OCI-LY3 (cell line): ENCODE results near the gene COG3.

Source experiments
- H2AFZ ChIP-seq: fragments of 200-600, 300-600 bp; shearing (Covaris generic); 2 replicates; pipeline ENCODE4 v1.6.0; 2014; ENCODE audit warnings: antibody characterized with exemption, low read depth, low read length
- H3K27ac ChIP-seq: fragments of 200-600, 300-600 bp; sonication (generic); 2 replicates; pipeline ENCODE4 v1.5.1; 2014; ENCODE audit warnings: mild to moderate bottlenecking, low read length, moderate library complexity, mixed read lengths
- H3K27me3 ChIP-seq: fragments of 200-600, 300-600 bp; sonication (generic); 2 replicates; pipeline ENCODE4 v1.6.1; 2014; ENCODE audit warnings: low read depth, low read length, mixed read lengths
- H3K36me3 ChIP-seq: fragments of 200-600, 300-600 bp; sonication (generic); replicated peaks from 2 replicates; pipeline ENCODE3; 2014; ENCODE audit warnings: low read depth, low read length, mixed read lengths
- H3K4me1 ChIP-seq: fragments of 300-600, 200-600 bp; sonication (generic); 2 replicates; pipeline ENCODE4 v1.6.1; 2014; ENCODE audit warnings: low read length, mixed read lengths
- H3K4me2 ChIP-seq: fragments of 200-600, 300-600 bp; sonication (generic); 2 replicates; pipeline ENCODE4 v1.6.1; 2014; ENCODE audit warnings: low read length, mixed read lengths
- H3K4me3 ChIP-seq: fragments of 300-600, 200-600 bp; sonication (generic); 2 replicates; pipeline ENCODE4 v1.5.1; 2014; ENCODE audit warnings: antibody characterized with exemption, mild to moderate bottlenecking, low read length, moderate library complexity
- H3K79me2 ChIP-seq: fragments of 300-600, 200-600 bp; shearing (Covaris generic); 2 replicates; pipeline ENCODE4 v1.6.1; 2014; ENCODE audit warnings: mild to moderate bottlenecking, low read length, mixed read lengths
- H3K9ac ChIP-seq: fragments of 300-600, 200-600 bp; shearing (Covaris generic); 2 replicates; pipeline ENCODE4 v1.6.0; 2014; ENCODE audit warnings: mild to moderate bottlenecking, low read length, moderate library complexity
- H3K9me3 ChIP-seq: fragments of 200-600, 300-600 bp; shearing (Covaris generic); 2 replicates; pipeline ENCODE4 v1.6.1; 2014; ENCODE audit warnings: low read length, mixed read lengths; ENCODE audit not compliant: insufficient read depth
- H4K20me1 ChIP-seq: fragments of 200-600, 300-600 bp; sonication (generic); 2 replicates; pipeline ENCODE4 v1.6.1; 2016; ENCODE audit warnings: low read length, mixed read lengths; ENCODE audit not compliant: insufficient read depth
- EZH2phosphoT487 ChIP-seq: fragments of 200-600 bp; shearing (Covaris generic); IDR thresholded peaks from 2 replicates; pipeline ENCODE4 v1.6.1; 2018; ENCODE audit warnings: antibody characterized with exemption, mixed run types, low read depth
- TF ChIP-seq, protein P1 (sequence below): fragments of 200-600, 300-600 bp; sonication (generic); IDR thresholded peaks from 2 replicates; pipeline ENCODE4 v1.5.1; 2014; ENCODE audit warnings: antibody characterized with exemption, low read length, low read depth

COG3 gene

GRCh38 chr13:45436953-45437352 lies 27.8 kb upstream of the COG3 start:
- Histone ChIP-seq H3K79me2 (no peaks in the 10 kb centered on the region), H3K27me3 (no peaks in the 10 kb centered on the region), H3K9ac (no peak overlapping the region), H3K36me3 (no peaks in the 10 kb centered on the region), H3K4me1 (peaks cover 7% of the 10 kb centered on the region), H3K27ac (no peak overlapping the region), H2AFZ (no peak overlapping the region), H3K4me2 (no peak overlapping the region), H3K9me3 (no peaks in the 10 kb centered on the region), H4K20me1 (no peaks in the 10 kb centered on the region), H3K4me3 (no peak overlapping the region)
- TF ChIP-seq, protein P1, sequence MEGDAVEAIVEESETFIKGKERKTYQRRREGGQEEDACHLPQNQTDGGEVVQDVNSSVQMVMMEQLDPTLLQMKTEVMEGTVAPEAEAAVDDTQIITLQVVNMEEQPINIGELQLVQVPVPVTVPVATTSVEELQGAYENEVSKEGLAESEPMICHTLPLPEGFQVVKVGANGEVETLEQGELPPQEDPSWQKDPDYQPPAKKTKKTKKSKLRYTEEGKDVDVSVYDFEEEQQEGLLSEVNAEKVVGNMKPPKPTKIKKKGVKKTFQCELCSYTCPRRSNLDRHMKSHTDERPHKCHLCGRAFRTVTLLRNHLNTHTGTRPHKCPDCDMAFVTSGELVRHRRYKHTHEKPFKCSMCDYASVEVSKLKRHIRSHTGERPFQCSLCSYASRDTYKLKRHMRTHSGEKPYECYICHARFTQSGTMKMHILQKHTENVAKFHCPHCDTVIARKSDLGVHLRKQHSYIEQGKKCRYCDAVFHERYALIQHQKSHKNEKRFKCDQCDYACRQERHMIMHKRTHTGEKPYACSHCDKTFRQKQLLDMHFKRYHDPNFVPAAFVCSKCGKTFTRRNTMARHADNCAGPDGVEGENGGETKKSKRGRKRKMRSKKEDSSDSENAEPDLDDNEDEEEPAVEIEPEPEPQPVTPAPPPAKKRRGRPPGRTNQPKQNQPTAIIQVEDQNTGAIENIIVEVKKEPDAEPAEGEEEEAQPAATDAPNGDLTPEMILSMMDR, result no peak
- no peak for TF ChIP-seq EZH2phosphoT487

DNA sequence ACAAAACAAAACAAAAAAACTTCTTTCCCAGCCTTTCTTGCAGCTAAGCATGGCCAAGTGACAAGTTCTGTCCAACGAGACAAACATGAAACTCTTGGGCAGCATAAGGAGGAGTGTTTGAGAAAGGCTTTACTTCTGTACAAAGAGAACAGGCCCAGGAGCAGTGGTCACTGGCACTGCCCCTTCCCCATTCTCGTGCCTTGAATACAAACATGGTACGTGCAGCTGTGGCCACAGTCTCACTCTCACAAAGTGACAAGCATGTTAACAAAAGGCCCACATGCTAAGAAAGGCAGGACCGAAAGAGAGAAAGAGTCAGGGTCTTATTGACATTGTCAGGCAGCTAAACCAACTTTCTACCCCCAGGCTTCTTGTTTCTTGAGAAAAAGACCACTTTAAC lies 26.8 kb upstream of the COG3 start:
- Histone ChIP-seq H4K20me1 (no peaks in the 10 kb centered on the region), H3K9me3 (no peaks in the 10 kb centered on the region), H3K79me2 (no peaks in the 10 kb centered on the region), H3K27ac (no peak overlapping the region), H3K4me2 (no peak overlapping the region), H3K4me1 (peaks cover 10% of the 10 kb centered on the region), H2AFZ (no peak overlapping the region), H3K9ac (no peak overlapping the region), H3K4me3 (no peak overlapping the region), H3K36me3 (no peaks in the 10 kb centered on the region), H3K27me3 (no peaks in the 10 kb centered on the region)
- no peak for TF ChIP-seq EZH2phosphoT487
- TF ChIP-seq, protein P1, result no peak

- Histone ChIP-seq H4K20me1 (no peaks in the 10 kb centered on the region), H3K27ac (no peak overlapping the region), H2AFZ (no peak overlapping the region), H3K9ac (no peak overlapping the region), H3K4me3 (no peak overlapping the region), H3K79me2 (no peaks in the 10 kb centered on the region), H3K4me1 (peaks cover 10% of the 10 kb centered on the region), H3K9me3 (no peaks in the 10 kb centered on the region), H3K27me3 (no peaks in the 10 kb centered on the region), H3K4me2 (no peak overlapping the region), H3K36me3 (no peaks in the 10 kb centered on the region)
- TF ChIP-seq, protein P1, result no peak
- TF ChIP-seq EZH2phosphoT487, result no peak
Observed at GRCh38 chr13:45439008-45439407, 25.7 kb upstream of the COG3 start.

- Histone ChIP-seq H3K9me3 (no peaks in the 10 kb centered on the region), H3K36me3 (no peaks in the 10 kb centered on the region)
Observed at GRCh38 chr13:45439781-45440462, 24.8 kb upstream of the COG3 start.

More at GRCh38 chr13:45439781-45440462, 24.8 kb upstream of the COG3 start:
- peaks cover 2% of the 10 kb centered on the region; the same call in 1 of the 2 replicates for H3K27me3 ChIP-seq
- TF ChIP-seq, protein P1, result no peak
- no peak for TF ChIP-seq EZH2phosphoT487
- H4K20me1 ChIP-seq, result no peaks in the 10 kb centered on the region
- no peak overlapping the region for H3K9ac ChIP-seq
- H3K4me2 ChIP-seq, result no peak overlapping the region
- H2AFZ ChIP-seq, result no peak overlapping the region
- H3K27ac ChIP-seq, result no peak overlapping the region
- H3K4me3 ChIP-seq, result no peak overlapping the region
- no peaks in the 10 kb centered on the region for H3K79me2 ChIP-seq
- H3K4me1 ChIP-seq, result peaks cover 10% of the 10 kb centered on the region
